HG02981 (cell line): ENCODE measurements around the gene ACSL3.
A peak's percentile ranks its signal among the peaks of the same experiment; 100 is the strongest.

Experiments
- ATAC-seq: cut with Tn5 transposase; IDR thresholded peaks from one replicate; pipeline ENCODE4 v1.9.1; 2021; ENCODE audit warnings: mild to moderate bottlenecking, moderate library complexity; ENCODE audit not compliant: unreplicated experiment

Gene ACSL3

DNA sequence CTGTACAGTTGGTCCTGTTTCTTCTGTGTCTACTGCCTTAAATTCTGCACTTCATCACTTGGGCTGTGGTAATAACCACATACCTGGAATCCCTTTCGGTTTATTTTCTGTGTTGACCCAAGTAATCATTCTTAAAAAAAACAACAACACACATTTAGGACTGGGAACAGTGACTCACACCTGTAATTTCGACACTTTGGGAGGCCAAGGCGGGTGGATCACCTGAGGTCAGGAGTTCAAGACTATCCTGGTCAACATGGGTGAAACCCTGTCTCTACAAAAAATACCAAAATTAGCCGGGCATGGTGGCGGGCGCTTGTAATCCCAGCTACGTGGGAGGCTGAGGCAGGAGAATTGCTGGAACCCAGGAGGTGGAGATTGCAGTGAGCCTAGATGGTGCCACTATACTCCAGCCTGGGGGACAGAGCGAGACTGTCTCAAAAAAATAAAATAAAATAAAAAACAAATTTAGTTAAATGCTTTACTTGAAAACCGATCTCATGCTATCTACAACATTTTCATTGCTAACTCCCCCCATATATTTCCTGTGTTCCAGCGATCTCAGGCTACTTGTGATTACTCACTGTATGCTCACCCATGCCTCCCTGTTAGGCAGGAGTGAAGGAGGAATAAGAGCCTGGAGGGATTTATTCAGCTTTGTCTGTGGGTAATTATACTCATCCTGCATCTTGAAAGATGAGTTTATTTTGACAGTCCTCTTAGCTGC lies 18.2 kb downstream of the ACSL3 start:
- no peak for ATAC-seq

DNA sequence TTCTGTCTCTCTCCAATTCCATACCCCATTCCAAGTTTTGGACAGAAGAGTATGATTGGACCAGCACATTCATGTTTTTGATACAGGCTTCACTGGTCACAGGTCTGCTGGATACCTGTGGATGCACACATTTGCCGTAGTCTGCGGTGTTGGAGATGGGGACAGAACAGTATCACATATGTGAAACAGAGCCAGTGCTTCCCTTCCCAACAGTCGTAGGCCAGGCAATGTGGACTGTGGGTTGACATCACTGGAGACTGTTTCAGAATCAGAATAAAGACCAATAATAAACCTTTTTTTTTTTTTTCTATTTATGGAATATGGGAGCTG lies 18.7 kb downstream of the ACSL3 start:
- no peak for ATAC-seq

DNA sequence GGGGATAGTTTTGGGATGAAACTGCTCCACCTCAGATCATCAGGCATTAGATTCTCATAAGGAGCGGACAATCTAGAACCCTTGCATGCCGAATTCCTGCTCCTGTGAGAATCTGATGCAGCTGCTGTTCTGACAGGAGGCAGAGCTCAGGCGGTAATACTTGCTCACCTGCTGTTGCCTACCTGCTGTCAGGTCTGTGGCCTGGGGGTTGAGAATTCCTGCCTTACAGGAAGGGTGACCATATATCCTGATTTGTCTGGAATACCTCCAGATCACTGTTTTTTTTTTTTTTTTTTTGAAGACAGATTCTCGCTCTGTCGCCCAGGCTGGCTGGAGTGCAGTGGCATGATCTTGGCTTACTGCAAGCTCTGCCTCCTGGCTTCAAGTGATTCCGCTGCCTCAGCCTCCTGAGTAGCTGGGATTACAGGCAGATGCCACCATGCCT lies 21.7 kb downstream of the ACSL3 start:
- no peak for ATAC-seq

DNA sequence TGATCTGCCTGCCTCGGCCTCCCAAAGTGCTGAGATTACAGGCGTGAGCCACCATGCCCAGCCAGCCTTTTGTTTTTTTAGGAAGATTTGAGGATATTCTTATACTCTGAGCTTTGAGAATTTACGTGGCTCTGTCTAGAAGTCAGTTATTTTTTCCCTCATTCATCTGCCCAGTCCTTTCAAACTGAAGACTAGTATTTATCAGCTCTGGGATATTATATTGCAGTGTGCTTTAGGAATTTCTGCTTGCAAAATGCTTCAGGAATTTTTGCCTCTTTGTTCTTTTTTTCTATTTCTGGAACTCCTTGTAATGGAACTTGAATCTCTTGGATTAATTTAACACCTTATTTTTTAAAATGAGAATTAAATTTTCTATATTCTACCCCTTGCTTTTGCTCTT lies 22.6 kb downstream of the ACSL3 start:
- no peak for ATAC-seq

DNA sequence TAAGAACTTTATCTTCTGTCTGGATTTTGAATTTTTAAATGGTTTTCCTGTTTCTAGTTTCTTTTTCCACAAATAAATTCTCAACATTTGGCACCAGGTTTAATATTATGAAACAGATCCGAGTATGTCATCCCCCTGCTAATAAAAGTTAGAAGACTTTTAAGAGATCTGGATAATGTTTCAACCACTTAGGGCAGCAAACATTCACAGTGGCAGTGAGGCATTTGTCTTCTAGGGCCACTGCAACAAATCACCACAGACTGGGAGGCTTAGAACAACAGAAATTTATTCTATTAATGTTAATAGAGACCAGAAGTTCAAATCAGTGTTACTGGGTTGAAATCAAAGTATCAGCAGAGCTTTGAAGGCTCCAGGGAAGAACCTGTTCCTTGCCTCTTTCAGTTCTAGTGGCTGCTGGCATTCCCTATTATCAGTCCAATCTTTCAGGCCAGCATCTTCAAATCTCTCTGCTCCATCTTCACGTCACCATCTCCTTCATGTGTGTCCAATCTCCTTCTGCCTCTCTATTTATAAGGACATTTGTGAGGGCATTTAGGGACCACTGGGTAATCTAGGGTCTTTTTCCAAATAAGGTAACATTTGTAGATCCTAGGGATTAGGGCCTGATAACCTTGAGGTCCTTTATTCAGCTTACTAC lies 23.4 kb downstream of the ACSL3 start:
- ATAC-seq: no peak

DNA sequence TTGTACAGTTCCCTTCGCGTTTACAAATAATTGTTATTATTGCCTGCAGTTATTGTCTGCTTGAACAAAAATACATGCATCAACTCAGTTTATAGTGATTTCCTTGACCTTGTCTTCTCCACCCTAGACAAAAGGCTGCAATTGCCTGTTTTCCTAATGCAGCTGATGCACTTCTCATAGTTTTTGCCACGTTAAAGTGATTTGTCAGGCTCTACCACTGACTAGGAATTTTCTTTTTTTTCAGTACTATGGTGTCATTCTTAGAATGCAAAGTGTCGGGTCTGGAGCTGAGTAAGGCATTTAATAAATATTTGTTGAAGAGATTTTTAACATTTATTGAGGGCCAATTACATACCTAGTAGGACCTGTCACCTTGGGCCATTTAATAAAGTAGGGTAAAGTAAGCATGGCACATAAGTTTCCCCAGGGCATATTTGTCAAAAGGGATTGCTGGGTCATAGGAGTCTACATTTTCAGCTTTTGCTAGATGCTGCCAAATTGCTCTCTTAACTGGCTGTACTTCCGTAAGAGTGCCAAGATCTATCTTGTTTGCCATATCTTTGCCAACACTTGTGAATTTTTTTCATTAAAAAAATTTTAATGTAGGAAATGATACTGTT lies 24.1 kb downstream of the ACSL3 start:
- no peak for ATAC-seq

DNA sequence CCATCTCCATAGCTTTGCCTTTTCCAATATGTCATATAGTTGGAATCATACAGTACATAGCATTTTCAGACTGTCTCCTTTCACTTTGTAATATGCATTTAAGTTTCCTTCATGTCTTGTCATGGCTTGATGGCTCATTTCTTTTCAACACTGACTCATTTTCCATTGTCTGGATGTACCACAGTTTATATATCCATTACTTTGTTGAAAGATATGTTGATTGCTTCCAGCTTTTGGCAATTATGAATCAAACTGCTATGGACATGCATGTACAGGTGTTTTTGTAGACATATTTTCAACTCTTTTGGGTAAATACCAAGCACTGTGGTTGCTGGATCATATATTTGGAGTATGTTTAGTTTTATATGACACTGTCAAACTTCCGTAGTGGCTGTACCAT lies 26.3 kb downstream of the ACSL3 start:
- ATAC-seq: no peak

DNA sequence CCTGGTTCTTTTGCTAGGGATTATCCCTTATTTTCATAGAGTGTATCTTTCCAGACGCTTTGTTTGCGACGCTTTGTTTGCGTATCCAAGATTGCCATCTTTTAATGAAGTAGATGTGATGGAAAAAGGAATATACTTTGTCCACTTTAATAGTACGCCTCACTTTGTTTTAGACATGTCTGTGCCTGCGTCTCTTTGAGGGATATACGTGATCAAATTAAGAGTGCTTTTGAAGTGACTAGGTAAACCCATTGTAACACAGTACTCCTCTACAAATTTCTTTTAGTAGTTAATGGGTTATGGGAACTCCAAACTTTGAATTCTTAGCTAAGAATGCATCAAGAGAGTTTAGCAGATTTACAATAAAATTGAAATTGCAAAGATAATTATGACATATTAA lies 27.9 kb downstream of the ACSL3 start:
- ATAC-seq: no peak

DNA sequence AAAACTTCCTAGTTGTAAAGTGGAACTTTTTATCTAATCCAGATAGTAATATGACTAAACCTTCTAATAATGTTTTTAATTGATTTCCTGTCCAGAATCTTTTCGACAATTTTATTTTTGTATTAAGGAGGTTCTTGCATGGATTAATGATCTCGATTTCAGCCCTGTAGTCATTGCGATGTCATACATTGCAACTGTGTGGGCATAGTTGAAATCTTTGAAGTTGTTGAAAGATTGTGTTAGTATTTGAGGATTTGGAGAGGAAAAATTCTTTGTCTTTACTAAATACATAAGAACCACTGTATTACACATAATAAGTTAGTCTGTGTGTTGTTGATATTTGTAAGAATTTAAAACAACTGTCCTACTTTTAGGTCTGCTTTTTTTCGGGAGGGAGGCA lies 31.1 kb downstream of the ACSL3 start:
- ATAC-seq: no peak

DNA sequence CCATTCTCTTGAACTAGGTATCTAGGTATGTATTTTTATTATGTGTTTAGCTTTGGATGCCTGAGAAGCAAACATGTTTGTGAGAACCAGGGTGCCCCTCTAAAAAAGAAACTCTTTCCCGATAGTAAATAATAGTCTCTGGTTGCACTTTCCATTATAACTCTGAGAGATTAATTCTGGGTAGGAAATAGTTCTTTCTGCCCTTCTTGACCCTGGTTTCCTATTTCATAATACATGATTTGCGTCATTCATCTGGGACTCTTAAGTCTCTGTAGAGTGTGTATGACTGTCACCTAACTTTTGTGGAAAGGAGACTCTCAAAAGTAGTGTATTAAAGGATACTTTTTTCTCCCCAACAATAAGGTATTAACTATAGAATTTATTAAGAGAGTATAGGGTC lies 31.5 kb downstream of the ACSL3 start:
- no peak for ATAC-seq

DNA sequence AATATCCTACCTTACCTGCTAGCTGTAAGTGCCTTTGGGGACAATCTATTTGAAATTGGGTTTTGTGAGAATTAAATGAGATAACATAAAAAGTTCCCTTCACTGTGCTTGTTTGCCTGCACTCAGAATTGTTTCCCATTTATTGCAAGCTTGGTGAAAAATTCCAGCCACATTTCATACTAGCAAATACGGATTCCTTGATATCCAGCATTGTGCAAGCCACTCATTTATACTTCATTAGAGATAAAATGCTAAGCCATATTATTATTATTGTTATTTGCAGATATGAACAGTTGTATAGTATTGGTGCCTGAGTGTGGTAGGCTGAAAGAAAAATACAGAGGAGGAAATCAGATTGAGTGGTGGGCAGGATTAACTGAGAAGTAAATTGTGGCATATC lies 31.9 kb downstream of the ACSL3 start:
- ATAC-seq: no peak

DNA sequence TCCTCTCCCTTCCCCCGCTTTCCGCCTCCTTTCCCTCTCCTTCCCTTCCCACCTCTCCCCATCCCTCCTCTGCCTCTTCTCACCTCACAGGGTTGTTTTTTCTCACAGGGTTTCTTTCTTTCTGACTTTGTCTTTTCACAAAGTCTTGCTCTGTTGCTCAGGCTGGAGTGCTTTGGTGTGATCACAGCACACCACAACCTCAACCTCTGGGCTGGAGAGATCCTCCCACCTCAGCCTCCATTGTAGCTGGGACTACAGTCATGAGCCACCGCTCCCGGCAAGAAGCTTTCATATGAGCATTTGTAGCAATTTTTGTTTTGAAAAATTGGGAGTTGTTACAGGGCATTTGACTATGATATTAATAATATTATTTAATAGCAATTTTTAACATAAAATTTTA lies 32.9 kb downstream of the ACSL3 start:
- ATAC-seq: no peak

DNA sequence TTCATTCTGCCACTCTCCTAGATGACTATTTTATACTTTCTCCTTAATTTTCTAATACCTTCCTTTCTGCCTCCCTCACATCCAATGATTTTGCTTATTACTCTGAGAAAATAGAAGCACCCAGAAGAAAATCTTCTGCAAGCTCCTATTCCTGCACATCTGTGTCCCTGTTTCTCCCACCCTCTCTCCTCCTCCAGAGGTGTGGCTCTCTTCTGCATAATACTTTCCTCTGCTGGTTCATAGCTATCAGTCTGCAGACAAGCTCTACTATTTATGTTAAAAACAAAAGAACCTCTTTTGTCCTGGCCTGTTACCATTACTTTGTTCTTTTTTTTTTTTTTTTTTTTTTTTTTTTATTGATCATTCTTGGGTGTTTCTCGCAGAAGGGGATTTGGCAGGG lies 34.3 kb downstream of the ACSL3 start:
- no peak for ATAC-seq

DNA sequence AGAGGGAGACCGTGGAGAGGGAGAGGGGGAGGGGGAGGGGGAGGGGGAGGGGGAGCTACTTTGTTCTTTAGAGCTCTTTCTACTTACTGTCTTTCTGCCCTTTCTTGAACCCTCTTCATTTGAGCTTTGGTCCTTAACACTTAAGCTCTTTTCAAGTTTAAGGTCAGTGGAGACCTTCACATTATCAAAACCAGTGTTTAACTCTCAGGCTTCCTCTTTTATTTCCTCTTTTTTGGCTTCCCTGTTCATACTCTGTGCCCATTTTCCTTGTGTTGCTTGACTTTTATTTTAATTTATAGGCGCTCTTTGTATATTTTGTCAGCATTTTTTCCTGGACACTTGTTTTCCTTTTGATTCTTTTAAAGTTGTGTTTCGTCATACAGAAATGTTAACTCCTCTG lies 37.1 kb downstream of the ACSL3 start:
- no peak for ATAC-seq

DNA sequence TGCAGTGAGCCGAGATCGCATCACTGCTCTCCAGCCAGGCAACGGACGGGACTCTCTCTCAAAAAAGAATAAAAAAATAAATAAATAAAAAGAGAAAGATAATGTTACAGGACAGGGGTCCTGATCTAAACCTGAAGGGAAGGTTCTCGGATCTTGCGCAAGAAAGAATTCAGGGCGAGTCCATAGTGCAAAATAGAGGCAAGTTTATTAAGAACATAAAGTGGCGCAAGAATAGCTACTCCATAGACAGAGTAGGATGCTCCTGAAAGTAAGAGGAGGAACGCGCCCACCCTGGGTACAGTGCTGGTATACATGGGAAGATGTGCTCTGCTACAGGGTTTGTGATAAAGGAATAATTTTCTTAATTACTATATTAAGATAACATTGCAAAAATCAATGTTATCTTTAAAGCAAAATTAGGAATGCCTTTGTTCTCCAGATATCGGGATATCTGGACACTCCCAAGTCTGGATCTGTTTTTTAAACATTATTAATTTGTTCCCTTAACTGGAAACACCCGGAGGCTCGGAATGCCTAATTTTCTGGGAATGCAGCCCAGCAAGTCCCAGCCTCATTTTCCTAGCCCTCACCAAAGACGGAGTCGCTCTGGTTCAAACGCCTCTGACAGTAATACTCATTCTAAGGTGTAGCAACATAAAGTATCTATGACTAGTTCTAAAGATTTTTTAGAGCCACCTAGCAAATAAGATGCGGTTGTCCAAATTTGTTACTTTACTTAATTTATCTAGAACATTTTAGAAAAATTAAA lies 38.8 kb downstream of the ACSL3 start:
- ATAC-seq: no peak

DNA sequence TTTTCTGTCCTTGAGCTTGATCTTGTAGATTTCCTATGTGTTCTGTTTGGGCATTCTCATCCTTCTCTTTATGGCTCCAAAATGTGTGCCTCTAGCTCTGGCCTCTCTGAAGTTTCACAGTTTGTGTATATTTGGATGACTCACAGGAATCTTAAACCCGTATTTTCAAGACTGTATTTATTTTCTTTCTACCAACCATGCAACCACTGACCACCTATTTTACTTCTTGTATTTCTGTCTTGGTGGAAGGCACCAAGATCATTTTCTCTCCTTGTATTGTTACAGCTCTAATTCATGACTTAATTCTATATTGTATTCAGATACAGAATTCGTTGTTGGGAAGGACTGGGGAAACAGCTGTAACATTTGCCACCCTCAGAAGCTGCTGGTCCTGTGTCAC lies 39.5 kb downstream of the ACSL3 start:
- ATAC-seq: no peak

DNA sequence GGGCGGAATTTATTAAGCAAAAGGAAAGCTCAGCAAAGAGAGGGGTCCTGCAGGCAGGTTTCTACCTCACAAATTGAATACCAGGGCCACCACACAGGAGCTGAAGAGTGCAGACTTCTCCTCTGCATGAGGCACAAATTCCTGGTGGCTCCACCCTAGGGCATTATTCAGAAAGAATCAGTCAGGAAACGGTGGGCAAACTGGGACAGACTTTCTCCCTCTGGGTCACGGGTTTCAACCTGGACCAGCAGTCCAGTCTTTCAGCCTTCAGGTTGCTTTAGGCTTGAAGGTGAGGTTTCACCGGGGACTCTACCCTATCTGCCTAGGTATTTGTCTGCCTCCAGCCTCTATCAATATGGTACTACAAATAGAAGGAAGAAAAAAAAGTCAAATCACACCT lies 41.8 kb downstream of the ACSL3 start:
- ATAC-seq: no peak

DNA sequence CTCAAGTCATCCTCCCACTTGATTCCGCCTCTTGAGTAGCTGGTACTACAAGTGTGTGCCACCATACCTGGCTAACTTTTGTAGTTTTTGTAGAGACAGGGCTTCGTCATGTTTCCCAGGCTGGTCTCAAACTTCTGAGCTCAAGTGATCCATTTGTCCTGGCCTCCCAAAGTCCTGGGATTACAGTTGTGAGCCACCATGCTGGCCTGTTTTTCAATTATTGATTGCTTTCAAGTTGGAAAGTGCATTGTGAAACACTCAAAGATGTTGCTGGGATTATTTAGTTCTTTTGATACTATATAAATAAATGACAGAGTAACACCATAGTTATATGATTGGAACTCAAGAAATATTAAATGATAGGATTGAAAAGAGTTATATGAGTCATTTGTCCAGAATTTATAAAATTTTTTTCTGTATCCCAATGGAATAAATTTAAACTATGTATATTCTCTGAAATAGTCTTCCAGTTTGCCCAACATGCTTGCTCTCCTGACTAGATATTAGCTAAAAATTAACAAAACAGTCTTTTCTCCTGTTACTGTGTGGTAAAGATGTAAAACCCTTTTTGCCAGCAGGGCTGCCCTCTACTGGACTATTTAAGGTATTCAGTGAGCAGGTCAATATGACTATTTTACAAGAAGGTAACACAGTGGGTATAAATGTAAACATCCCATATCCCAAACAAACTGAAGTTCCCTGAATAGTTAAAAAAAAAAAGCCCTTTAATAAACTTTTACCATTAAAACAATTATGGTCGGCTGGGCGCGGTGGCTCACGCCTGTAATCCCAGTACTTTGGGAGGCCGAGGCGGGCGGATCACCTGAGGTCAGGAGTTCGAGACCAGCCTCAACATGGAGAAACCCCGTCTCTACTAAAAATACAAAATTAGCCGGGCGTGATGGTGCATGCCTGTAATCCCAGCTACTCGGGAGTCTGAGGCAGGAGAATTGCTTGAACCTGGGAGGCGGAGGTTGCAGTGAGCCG lies 42.7 kb downstream of the ACSL3 start:
- ATAC-seq: peak; percentile 94

DNA sequence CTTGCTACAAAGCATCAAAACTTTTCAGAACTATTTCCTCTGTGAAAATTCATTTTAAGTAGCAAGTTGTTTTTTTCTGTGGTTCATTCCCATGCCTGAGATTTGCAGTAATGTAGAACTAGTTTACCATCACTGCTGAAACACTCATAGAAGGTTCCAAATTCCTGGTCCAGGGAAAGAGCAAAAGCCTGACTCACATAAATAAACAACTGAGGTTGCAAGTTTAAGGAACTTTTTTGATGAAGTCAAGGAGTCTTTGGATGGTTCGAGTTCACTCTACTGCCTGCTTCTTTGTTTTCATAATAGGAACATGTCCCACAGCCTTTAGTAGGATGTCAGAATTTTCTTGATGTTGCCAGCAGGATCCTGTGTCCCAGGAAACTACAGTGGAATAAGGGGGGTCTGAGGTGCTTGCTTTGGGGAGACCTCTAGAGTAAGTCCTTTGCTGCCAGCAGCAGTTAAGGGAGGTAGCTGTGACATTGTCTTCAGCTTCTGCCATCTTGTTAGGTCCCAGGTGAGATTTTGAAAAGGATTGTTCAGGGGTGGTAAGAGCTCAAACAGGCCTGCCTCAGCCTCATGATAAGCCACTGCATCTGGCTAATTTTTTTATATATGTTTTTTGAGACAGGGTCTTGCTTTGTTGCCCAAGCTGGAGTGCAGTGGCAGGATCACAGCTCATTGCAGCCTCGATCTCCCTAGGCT lies 43.9 kb downstream of the ACSL3 start:
- ATAC-seq: no peak

DNA sequence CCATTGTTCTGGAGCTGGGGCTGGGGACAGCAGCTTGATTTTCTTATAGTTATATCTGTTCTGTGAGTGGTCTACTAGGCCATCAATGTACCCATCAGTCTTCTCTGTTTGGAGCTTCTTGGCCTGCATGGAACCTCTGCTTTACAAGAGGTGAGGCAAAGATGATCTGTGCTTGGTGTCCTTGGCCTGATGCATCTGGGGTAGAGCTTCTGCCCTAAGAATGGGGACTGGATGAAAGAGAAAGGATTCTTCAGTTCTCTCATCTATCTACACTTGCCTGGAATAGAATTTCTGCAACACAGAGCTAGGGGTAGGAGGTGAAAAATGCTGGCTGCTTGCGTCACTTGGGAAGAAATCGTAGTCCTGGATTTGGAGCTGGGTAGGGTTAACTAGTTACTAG lies 46.2 kb downstream of the ACSL3 start:
- ATAC-seq: no peak
